NCI-H2029 (cell line): ENCODE measurements around the gene KAZN.
A peak's percentile ranks its signal among the peaks of the same experiment; 100 is the strongest.

Experiments used
- DNase-seq: peaks from one replicate; lab custom pipeline; 2025; lab: John Stamatoyannopoulos, UW

The KAZN gene

GRCh38 chr1:14677292-14677971, 78.9 kb downstream of the KAZN start:
- no peak for DNase-seq

- DNase-seq: no peak
Measured at GRCh38 chr1:14678011-14678638, 79.6 kb downstream of the KAZN start.

- DNase-seq: no peak
Measured at GRCh38 chr1:14679027-14679688, 80.7 kb downstream of the KAZN start.

- no peak for DNase-seq
Measured at GRCh38 chr1:14681182-14681581, 82.7 kb downstream of the KAZN start.

GRCh38 chr1:14682941-14683621, 84.6 kb downstream of the KAZN start:
- no peak for DNase-seq

- DNase-seq: no peak
Measured at GRCh38 chr1:14685078-14685477, 86.6 kb downstream of the KAZN start.

- DNase-seq: no peak
Measured at GRCh38 chr1:14686701-14687100, 88.2 kb downstream of the KAZN start.

GRCh38 chr1:14687147-14687546, 88.7 kb downstream of the KAZN start:
- no peak for DNase-seq

- no peak for DNase-seq
Measured at GRCh38 chr1:14689996-14690615, 91.6 kb downstream of the KAZN start.

GRCh38 chr1:14693949-14694348, 95.5 kb downstream of the KAZN start:
- no peak for DNase-seq

- no peak for DNase-seq
Measured at GRCh38 chr1:14694589-14694988, 96.1 kb downstream of the KAZN start.

- no peak for DNase-seq
Measured at GRCh38 chr1:14696761-14697160, 98.3 kb downstream of the KAZN start.

- DNase-seq: no peak
Measured at GRCh38 chr1:14697353-14697752, 98.9 kb downstream of the KAZN start.

- no peak for DNase-seq
Measured at GRCh38 chr1:14698314-14698713, 99.8 kb downstream of the KAZN start.

GRCh38 chr1:14699620-14700019, 101.1 kb downstream of the KAZN start:
- DNase-seq: peak; percentile 51

GRCh38 chr1:14704846-14705245, 106.4 kb downstream of the KAZN start:
- no peak for DNase-seq

GRCh38 chr1:14705824-14706223, 107.3 kb downstream of the KAZN start:
- no peak for DNase-seq

- no peak for DNase-seq
Measured at GRCh38 chr1:14706631-14707030, 108.1 kb downstream of the KAZN start.

GRCh38 chr1:14707531-14708445, 109.3 kb downstream of the KAZN start:
- no peak for DNase-seq

GRCh38 chr1:14710331-14710730, 111.8 kb downstream of the KAZN start:
- DNase-seq: no peak

GRCh38 chr1:14712136-14712535, 113.7 kb downstream of the KAZN start:
- DNase-seq: no peak
